Kidney (tissue), 14 donors: Measurements from ENCODE around the gene HPCAL1. TPM values are rescaled to one million over a fixed set of nuclear protein-coding genes. Genes with fewer than 3 reads are reported as not detected.

Experiments used
- DNase-seq, 5 donors: peaks; one replicate each; pipeline ENCODE4 v3.0.0-alpha.2; 2013 to 2020
- FAIRE-seq: peaks from 2 replicates; lab custom pipeline; 2012; peaks lifted over from hg19 to GRCh38; lab: Jason Lieb, UNC
- H3K27ac ChIP-seq, 2 donors: one replicate each; pipeline ENCODE4 v1.7.0; 2013; ENCODE audit warnings: low read depth in 2 of 2, low read length in 2 of 2, inconsistent platforms in 1 of 2
- H3K27me3 ChIP-seq: one replicate; pipeline ENCODE4 v1.7.1; 2013; ENCODE audit warnings: low read length, inconsistent platforms; ENCODE audit not compliant: control insufficient read depth, insufficient read depth
- H3K36me3 ChIP-seq, 3 donors: one replicate each; pipeline versions ENCODE4 v1.7.0 to v1.7.1; 2013; ENCODE audit warnings: low read length in 3 of 3, control low read depth in 1 of 3, inconsistent platforms in 1 of 3; ENCODE audit not compliant: insufficient read depth in 3 of 3, control insufficient read depth in 2 of 3
- H3K4me1 ChIP-seq, 3 donors: one replicate each; pipeline versions ENCODE4 v1.7.0 to v1.7.1; 2013; ENCODE audit warnings: low read length in 3 of 3, inconsistent platforms in 1 of 3, low read depth in 1 of 3; ENCODE audit not compliant: control insufficient read depth in 2 of 3, insufficient read depth in 2 of 3
- H3K4me3 ChIP-seq, 3 donors: one replicate each; pipeline versions ENCODE4 v1.7.0 to v1.8.1; 2013; ENCODE audit warnings: low read length in 3 of 3, control low read depth in 1 of 3, inconsistent platforms in 1 of 3
- H3K9ac ChIP-seq, 3 donors: one replicate each; pipeline versions ENCODE4 v1.7.0 to v1.7.1; 2013; ENCODE audit warnings: low read length in 3 of 3, control low read depth in 1 of 3, inconsistent platforms in 1 of 3
- H3K9me3 ChIP-seq, 3 donors: one replicate each; pipeline versions ENCODE4 v1.7.0 to v1.7.1; 2013; ENCODE audit warnings: low read length in 3 of 3, control low read depth in 1 of 3, inconsistent platforms in 1 of 3; ENCODE audit not compliant: control insufficient read depth in 2 of 3, insufficient read depth in 1 of 3
- intact Hi-C: fragments of 100-400 bp; cut with DNase I; formaldehyde crosslinking; loops from one replicate; pipeline ENCODE4 v1.11.1; 2022
- polyA plus RNA-seq: library from polyadenylated mRNA; stranded (reverse); fragments of 350-450 nt; fragmentation: Illumina TruSeq; extraction: RNeasy Lipid Tissue Mini Kit (QIAGEN cat#74804); gene quantifications from one replicate; pipeline ENCODE4 v1.2.3, GENCODE V29; 2014; ENCODE audit warnings: low read depth, low replicate concordance; ENCODE audit not compliant: insufficient read depth
- total RNA-seq: library from RNA; stranded (reverse); fragmentation: NEBNext Ultra II Directional; extraction: Animal tissue kit (Norgen Biotek cat#: 25700); gene quantifications from one replicate; pipeline ENCODE4 v1.2.1, GENCODE V29; 2021
- TF ChIP-seq, protein P1 (sequence below): IDR thresholded peaks from 3 replicates; pipeline ENCODE4 v1.5.1; 2012; ENCODE audit warnings: mild to moderate bottlenecking, moderate library complexity, borderline replicate concordance; ENCODE audit not compliant: insufficient read depth; ENCODE audit errors: extremely low read depth
- donor health status: control.
- donor health status: control.
- donor health status: control.
- donor health status: control.
- donor health status: control.
- donor health status: DM: yes; HTN: yes; CAD: no.
- donor health status: Normal renal cell carcinoma (clear cell type).

Gene HPCAL1
- total and polyA plus RNA-seq, 2 donors from 2014 or later = 47.3 to 121 TPM

GRCh38 chr2:10320933-10321332 is 18.2 kb downstream of the HPCAL1 start:
- DNase-seq (no peak), FAIRE-seq (no peak)
- Histone ChIP-seq H3K4me3 (no peak overlapping the region), H3K27me3 (no peaks in the 10 kb centered on the region), H3K36me3 (no peaks in the 10 kb centered on the region), H3K9me3 (no peaks in the 10 kb centered on the region), H3K27ac (no peak overlapping the region), H3K4me1 (peaks cover 0 to 10% (median 7%) of the 10 kb centered on the region in 3 donors), H3K9ac (no peak overlapping the region)
- TF ChIP-seq, protein P1, sequence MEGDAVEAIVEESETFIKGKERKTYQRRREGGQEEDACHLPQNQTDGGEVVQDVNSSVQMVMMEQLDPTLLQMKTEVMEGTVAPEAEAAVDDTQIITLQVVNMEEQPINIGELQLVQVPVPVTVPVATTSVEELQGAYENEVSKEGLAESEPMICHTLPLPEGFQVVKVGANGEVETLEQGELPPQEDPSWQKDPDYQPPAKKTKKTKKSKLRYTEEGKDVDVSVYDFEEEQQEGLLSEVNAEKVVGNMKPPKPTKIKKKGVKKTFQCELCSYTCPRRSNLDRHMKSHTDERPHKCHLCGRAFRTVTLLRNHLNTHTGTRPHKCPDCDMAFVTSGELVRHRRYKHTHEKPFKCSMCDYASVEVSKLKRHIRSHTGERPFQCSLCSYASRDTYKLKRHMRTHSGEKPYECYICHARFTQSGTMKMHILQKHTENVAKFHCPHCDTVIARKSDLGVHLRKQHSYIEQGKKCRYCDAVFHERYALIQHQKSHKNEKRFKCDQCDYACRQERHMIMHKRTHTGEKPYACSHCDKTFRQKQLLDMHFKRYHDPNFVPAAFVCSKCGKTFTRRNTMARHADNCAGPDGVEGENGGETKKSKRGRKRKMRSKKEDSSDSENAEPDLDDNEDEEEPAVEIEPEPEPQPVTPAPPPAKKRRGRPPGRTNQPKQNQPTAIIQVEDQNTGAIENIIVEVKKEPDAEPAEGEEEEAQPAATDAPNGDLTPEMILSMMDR = no peak
- intact Hi-C loops = no loop called here

- DNase-seq (no peak), FAIRE-seq (no peak)
- Histone ChIP-seq H3K9ac (no peak overlapping the region), H3K4me3 (no peak overlapping the region), H3K27ac (no peak overlapping the region), H3K36me3 (no peaks in the 10 kb centered on the region), H3K4me1 (peaks cover 0 to 15% (median 14%) of the 10 kb centered on the region in 3 donors), H3K9me3 (no peaks in the 10 kb centered on the region), H3K27me3 (no peaks in the 10 kb centered on the region)
- TF ChIP-seq, protein P1 = no peak
- intact Hi-C loops = no loop called here
Observed at GRCh38 chr2:10321622-10322021, 18.9 kb downstream of the HPCAL1 start.

GRCh38 chr2:10322481-10322880 is 19.8 kb downstream of the HPCAL1 start:
- Histone ChIP-seq H3K4me1 (peaks cover 0 to 24% (median 17%) of the 10 kb centered on the region in 3 donors), H3K9ac (no peak overlapping the region), H3K27me3 (no peaks in the 10 kb centered on the region), H3K9me3 (no peaks in the 10 kb centered on the region), H3K27ac (no peak overlapping the region), H3K4me3 (no peak overlapping the region), H3K36me3 (no peaks in the 10 kb centered on the region)
- TF ChIP-seq, protein P1 = no peak
- intact Hi-C loops = no loop called here
- DNase-seq = no peak
- no peak for FAIRE-seq

GRCh38 chr2:10322973-10323372 is 20.3 kb downstream of the HPCAL1 start:
- TF ChIP-seq, protein P1 = no peak
- H3K9ac ChIP-seq = no peak overlapping the region
- no peaks in the 10 kb centered on the region for H3K9me3 ChIP-seq
- H3K27me3 ChIP-seq = no peaks in the 10 kb centered on the region
- no peak for FAIRE-seq
- no peak overlapping the region for H3K4me3 ChIP-seq
- DNase-seq = no peak
- H3K36me3 ChIP-seq = no peaks in the 10 kb centered on the region
- intact Hi-C loops = no loop called here
- peaks cover 0 to 24% (median 17%) of the 10 kb centered on the region in 3 donors for H3K4me1 ChIP-seq
- no peak overlapping the region for H3K27ac ChIP-seq
